Right lobe of liver (tissue), 6 donors: ENCODE results near the gene NOL4L. TPM values are rescaled to one million over a fixed set of nuclear protein-coding genes. Genes with fewer than 3 reads are reported as not detected.

Source experiments
- ATAC-seq, 4 donors: fragments of 200-7000 bp; cut with Tn5 transposase; one replicate each; pipeline ENCODE4 v1.9.1; 2020; ENCODE audit warnings: mild to moderate bottlenecking in 4 of 4, moderate library complexity in 4 of 4
- DNase-seq, 3 donors: peaks; one replicate each; pipeline ENCODE4 v3.0.0-alpha.2; 2020
- H3K27ac ChIP-seq, 3 donors: fragments of 200-600 bp; one replicate each; pipeline ENCODE4 v1.8.0; 2022
- H3K27me3 ChIP-seq, 2 donors: fragments of 200-600 bp; one replicate each; pipeline ENCODE4 v1.8.0; 2022
- H3K36me3 ChIP-seq, 4 donors: fragments of 200-600 bp; sonication (generic) in 1 of 4; one replicate each; pipeline versions ENCODE4 v1.5.1 to v1.8.0; 2017 to 2022; ENCODE audit warnings: control low read depth in 1 of 4
- H3K4me1 ChIP-seq, 4 donors: fragments of 200-600 bp; sonication (generic) in 1 of 4; one replicate each; pipeline versions ENCODE4 v1.5.1 to v1.8.0; 2017 to 2022; ENCODE audit warnings: control low read depth in 1 of 4
- H3K4me3 ChIP-seq, 3 donors: fragments of 200-600 bp; one replicate each; pipeline ENCODE4 v1.8.0; 2022
- H3K9me3 ChIP-seq, 4 donors: fragments of 200-600 bp; sonication (generic) in 1 of 4; one replicate each; pipeline versions ENCODE4 v1.5.1 to v1.8.0; 2017 to 2022; ENCODE audit warnings: control low read depth in 1 of 4
- POLR2A ChIP-seq: fragments of 450-650 bp; IDR thresholded peaks from one replicate; pipeline ENCODE4 v1.6.1; 2017; ENCODE audit warnings: antibody characterized with exemption, mild to moderate bottlenecking
- WGBS: methylation state at CpG from one replicate; pipeline ENCODE4 v1.1.6; 2018; ENCODE audit warnings: low coverage, low lambda C conversion rate; ENCODE audit not compliant: insufficient coverage; ENCODE audit errors: missing lambda C conversion rate; 5-methylcytosine and 5-hydroxymethylcytosine counted together
- intact Hi-C, 2 donors: fragments of 100-400 bp; cut with DNase I; formaldehyde crosslinking; loops; one replicate each; pipeline versions ENCODE4 v1.11.2 to v1.14.1; 2022
- total RNA-seq, 6 experiments: library from RNA; depleted of rRNA in 2 of 6; stranded (reverse); fragments of >200 nt in 2 of 6; fragmentation: NEBNext Ultra II Directional in 3 of 6; extraction: Animal tissue kit (Norgen Biotek cat#: 25700) in 3 of 6; gene quantifications; one replicate each; pipeline versions ENCODE4 v1.1.0 to v1.2.4, GENCODE V29; 2016 to 2023
- TF ChIP-seq, protein P1 (sequence below), 4 donors: fragments of 200-600 bp in 3 of 4; fragments of 450-650 bp in 1 of 4; IDR thresholded peaks; one replicate each; pipeline versions ENCODE4 v1.5.1 to v1.8.0; 2016 to 2022; ENCODE audit warnings: antibody characterized with exemption in 4 of 4, mild to moderate bottlenecking in 2 of 4
- donor health status: DM: no; HTN: yes; CAD: no.
- donor health status: DM: no; HTN: no; CAD: no.
- donor health status: DM: no; HTN: no; CAD: no.
- donor health status: DM: no; HTN: yes; CAD: no.
- donor health status: DM: no; HTN: yes; CAD: no.

Gene NOL4L
- total RNA-seq, 6 experiments from 2014 or later, result 4.3 to 6.5 (median 5.7) TPM

DNA sequence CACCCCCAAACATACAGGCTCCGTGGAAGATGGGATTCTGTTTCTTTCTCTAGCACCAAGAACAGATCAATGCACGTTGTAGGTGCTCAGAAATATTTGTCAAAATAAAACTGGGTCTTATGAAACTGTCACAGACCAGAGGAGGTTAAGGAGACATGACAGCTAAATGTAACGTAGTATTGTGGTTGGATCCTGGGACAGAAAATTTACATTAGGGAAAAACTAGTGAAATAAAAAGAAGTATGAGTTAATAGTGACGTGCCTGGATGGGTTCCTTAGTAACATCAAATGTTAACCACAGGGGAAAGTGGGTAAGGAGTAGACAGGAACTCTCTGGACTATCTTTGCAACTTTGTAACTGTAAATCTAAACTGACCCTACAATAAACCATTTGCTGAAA, 31.5 kb downstream of the NOL4L start:
- Histone ChIP-seq H3K4me3 (no peak overlapping the region), H3K36me3 (no peaks in the 10 kb centered on the region), H3K4me1 (no peaks in the 10 kb centered on the region), H3K9me3 (no peaks in the 10 kb centered on the region), H3K27ac (no peak overlapping the region), H3K27me3 (no peaks in the 10 kb centered on the region)
- intact Hi-C loops, result no loop called here
- TF ChIP-seq POLR2A, result no peak
- TF ChIP-seq, protein P1, sequence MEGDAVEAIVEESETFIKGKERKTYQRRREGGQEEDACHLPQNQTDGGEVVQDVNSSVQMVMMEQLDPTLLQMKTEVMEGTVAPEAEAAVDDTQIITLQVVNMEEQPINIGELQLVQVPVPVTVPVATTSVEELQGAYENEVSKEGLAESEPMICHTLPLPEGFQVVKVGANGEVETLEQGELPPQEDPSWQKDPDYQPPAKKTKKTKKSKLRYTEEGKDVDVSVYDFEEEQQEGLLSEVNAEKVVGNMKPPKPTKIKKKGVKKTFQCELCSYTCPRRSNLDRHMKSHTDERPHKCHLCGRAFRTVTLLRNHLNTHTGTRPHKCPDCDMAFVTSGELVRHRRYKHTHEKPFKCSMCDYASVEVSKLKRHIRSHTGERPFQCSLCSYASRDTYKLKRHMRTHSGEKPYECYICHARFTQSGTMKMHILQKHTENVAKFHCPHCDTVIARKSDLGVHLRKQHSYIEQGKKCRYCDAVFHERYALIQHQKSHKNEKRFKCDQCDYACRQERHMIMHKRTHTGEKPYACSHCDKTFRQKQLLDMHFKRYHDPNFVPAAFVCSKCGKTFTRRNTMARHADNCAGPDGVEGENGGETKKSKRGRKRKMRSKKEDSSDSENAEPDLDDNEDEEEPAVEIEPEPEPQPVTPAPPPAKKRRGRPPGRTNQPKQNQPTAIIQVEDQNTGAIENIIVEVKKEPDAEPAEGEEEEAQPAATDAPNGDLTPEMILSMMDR (IDR thresholded peaks at IDR 0.05), result no peak
- DNase-seq, result no peak
- 80% methylated on average over 4 of the region's 4 CpGs for WGBS
- ATAC-seq, result no peak

DNA sequence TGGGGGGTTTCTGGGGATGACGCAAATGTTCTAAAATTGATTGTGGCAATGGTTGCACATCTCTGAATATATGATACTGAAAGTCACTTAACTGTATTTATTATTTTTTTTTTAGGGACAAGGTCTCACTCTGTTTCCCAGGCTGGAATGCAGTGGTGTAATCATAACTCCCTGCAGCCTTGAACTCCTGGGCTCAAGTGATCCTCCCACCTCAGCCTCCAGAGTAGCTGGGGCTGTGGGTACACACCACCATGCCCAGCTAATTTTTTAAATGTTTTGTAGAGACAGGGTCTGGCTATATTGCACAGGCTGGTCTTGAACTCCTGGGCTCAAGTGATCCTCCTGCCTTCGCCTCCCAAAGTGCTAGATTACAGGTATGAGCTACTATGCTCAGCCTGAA, 33.4 kb downstream of the NOL4L start:
- intact Hi-C loops, result no loop called here
- ATAC-seq (no peak), DNase-seq (no peak)
- H3K27me3 ChIP-seq, result no peaks in the 10 kb centered on the region
- no peak overlapping the region for H3K27ac ChIP-seq
- H3K4me1 ChIP-seq, result no peaks in the 10 kb centered on the region
- H3K36me3 ChIP-seq, result no peaks in the 10 kb centered on the region
- H3K9me3 ChIP-seq, result no peaks in the 10 kb centered on the region
- TF ChIP-seq POLR2A, result no peak
- TF ChIP-seq, protein P1 (IDR thresholded peaks at IDR 0.05), result no peak
- WGBS, result 60% methylated on average over 2 of the region's 2 CpGs
- no peak overlapping the region for H3K4me3 ChIP-seq

DNA sequence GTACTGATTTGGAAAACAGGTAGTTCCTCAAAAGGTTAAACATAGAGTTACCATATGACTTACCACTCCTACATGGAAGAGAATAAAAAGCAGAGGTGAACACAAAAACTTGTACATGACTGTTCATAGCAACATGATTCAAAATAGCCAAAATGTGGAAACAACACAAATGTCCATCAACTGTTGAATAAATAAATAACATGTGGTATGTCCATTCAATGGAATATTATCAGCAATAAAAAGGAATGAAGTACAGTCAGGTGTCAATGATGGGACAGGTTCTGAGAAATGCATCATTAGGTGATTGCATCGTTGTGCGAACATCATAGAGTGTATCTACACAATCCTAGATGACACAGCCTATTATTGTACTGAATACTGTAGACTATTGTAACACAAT, 35.3 kb downstream of the NOL4L start:
- ATAC-seq, result no peak
- intact Hi-C loops, result no loop called here
- H3K27me3 ChIP-seq, result no peaks in the 10 kb centered on the region
- H3K4me3 ChIP-seq, result no peak overlapping the region
- 97% methylated on average over 2 of the region's 2 CpGs for WGBS
- H3K36me3 ChIP-seq, result no peaks in the 10 kb centered on the region
- no peak for DNase-seq
- no peak overlapping the region for H3K27ac ChIP-seq
- TF ChIP-seq POLR2A, result no peak
- TF ChIP-seq, protein P1 (IDR thresholded peaks at IDR 0.05), result no peak
- no peaks in the 10 kb centered on the region for H3K4me1 ChIP-seq
- H3K9me3 ChIP-seq, result no peaks in the 10 kb centered on the region

DNA sequence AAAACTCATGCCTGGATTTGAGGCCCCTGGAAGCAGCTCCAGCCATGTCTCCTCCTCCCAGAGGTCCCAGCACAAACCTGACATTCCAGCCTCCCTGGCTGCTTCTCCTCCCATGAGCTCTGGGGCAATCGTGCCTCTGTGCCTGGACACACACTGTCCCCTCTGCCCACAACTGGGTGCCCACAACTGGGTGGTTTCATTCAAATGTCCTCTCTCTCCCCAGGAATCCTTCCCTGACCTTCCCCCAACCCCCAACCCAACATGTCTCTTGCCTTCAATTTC, 37.4 kb downstream of the NOL4L start:
- no peaks in the 10 kb centered on the region for H3K36me3 ChIP-seq
- no peak for ATAC-seq
- H3K4me3 ChIP-seq, result no peak overlapping the region
- H3K4me1 ChIP-seq, result no peaks in the 10 kb centered on the region
- 33% methylated on average over 1 of the region's 1 CpG for WGBS
- no peak for DNase-seq
- no peaks in the 10 kb centered on the region for H3K27me3 ChIP-seq
- TF ChIP-seq, protein P1 (IDR thresholded peaks at IDR 0.05), result no peak
- TF ChIP-seq POLR2A, result no peak
- intact Hi-C loops, result no loop called here
- H3K9me3 ChIP-seq, result no peaks in the 10 kb centered on the region
- no peak overlapping the region for H3K27ac ChIP-seq
